ENCODE results near the gene ZDHHC21.
A peak's percentile ranks its signal among the peaks of the same experiment; 100 is the strongest.

The ZDHHC21 gene

DNA sequence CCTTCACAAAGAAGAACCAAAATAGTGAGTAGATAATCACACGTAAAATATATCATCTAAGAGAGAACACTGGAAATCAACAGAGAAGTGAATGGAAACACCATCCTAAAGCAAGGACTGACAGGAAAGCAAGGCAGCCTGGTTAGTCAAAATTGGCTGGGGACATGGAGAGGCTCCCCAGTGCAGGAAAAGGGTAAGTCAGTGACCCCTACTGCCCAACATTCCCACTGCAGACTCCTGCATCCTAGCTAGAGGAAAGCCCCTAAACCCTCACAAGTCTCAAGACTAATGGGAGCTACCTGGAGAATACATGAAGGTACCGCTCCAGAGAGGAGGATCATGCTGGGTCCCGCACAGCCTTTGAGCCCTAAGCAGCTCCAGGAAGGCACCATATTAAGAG, 60.1 kb downstream of the ZDHHC21 start:
- TF ChIP-seq, protein P1, sequence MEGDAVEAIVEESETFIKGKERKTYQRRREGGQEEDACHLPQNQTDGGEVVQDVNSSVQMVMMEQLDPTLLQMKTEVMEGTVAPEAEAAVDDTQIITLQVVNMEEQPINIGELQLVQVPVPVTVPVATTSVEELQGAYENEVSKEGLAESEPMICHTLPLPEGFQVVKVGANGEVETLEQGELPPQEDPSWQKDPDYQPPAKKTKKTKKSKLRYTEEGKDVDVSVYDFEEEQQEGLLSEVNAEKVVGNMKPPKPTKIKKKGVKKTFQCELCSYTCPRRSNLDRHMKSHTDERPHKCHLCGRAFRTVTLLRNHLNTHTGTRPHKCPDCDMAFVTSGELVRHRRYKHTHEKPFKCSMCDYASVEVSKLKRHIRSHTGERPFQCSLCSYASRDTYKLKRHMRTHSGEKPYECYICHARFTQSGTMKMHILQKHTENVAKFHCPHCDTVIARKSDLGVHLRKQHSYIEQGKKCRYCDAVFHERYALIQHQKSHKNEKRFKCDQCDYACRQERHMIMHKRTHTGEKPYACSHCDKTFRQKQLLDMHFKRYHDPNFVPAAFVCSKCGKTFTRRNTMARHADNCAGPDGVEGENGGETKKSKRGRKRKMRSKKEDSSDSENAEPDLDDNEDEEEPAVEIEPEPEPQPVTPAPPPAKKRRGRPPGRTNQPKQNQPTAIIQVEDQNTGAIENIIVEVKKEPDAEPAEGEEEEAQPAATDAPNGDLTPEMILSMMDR (IDR thresholded peaks at IDR 0.05; ENCODE audit: borderline replicate concordance, control extremely low read depth, extremely low read depth, insufficient read depth, missing control alignments): no peak
- DNase-seq (ENCODE audit: low spot score): no peak
- in situ Hi-C loops (cut with MboI; ENCODE audit: low sequenced_read_pairs, unreplicated experiment): no loop called here

DNA sequence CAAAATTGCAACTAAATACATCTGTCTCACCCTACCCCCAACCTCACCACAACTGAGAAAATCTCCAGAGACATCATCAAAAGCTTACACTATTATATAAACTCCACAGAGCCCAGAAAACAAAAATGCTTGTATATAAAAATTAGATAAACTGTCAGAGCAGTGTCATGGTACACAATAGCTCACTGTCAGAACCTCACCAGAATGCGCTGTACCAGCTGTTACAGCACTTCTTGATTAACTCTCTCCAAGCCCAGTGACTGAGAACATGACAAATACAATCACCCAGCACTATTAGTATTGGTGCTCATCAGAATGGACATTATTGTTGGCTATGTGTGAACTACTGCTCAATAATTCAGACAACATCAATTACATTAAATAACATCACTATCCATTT, 65.7 kb downstream of the ZDHHC21 start:
- TF ChIP-seq, protein P1 (IDR thresholded peaks at IDR 0.05; ENCODE audit: borderline replicate concordance, control extremely low read depth, extremely low read depth, insufficient read depth, missing control alignments): no peak
- in situ Hi-C loops (cut with MboI; ENCODE audit: low sequenced_read_pairs, unreplicated experiment): no loop called here
- no peak for DNase-seq (ENCODE audit: low spot score)

DNA sequence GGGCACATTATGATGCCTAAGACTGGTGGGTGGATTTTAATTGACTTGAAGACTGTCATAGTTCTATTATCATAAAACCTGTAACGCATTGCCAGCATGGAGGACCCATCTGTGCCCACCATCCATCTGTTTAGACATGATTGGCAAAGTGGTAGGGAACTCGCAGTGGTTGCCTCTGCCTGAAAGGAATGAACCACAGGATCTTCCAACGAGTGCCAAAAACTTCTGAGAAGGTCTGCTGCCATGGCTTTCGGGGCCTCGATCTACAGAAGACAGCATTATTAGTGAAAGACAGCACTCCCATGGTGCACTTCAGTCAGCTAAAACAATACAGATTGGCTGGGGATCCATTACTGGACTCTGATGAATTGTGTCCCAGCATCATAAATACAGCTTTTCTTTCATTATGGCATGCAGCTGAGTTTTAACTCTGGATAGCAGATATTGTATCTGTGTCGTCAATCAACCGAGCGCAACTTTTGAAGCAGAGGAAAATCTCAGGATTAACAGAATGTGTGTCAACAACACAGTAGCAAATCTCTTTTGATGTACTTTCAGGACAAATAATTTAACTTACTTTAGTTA, 74.3 kb downstream of the ZDHHC21 start:
- in situ Hi-C loops (cut with MboI; ENCODE audit: low sequenced_read_pairs, unreplicated experiment): loop anchor here (10.0 kb wide), 1 partner anchor 146 kb away; no protein-coding TSS in a partner anchor
- TF ChIP-seq, protein P1 (IDR thresholded peaks at IDR 0.05; ENCODE audit: borderline replicate concordance, control extremely low read depth, extremely low read depth, insufficient read depth, missing control alignments): no peak
- no peak for DNase-seq (ENCODE audit: low spot score)

DNA sequence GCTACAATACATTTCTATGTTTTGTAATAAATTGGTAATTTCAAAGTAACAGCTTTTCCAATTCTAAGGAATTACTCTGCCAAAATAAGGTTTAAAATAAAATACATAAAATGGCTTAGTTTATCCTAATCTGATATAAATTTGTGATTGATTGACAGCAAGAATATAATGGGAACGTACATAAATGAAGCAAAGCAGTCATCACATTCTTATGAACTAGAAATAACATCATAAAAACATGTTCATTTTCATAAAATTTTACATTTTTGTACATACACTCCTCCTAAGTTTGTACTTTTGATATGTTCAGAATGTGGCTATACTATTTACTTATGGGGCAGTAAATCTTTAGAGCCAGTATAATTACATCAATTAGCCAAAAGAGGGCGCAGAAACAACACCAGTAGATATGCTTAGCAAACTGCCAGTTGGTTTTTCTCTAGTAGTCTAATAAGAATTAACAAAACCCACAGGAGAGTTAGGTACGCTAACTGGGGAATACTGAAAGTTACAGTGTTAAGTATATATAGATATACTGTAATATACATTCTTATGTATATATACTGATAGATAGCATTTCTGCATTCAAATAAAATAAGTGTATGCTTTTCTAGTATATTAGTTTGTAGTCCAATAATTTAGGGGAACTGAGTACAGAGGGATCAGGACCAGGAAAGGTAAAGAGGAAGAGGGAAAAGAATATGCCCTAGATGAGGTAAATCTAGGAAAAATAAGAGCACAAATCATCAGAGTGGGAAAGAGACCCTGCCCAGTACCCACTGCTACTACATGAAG, 76.8 kb downstream of the ZDHHC21 start:
- TF ChIP-seq, protein P1 (IDR thresholded peaks at IDR 0.05; ENCODE audit: borderline replicate concordance, control extremely low read depth, extremely low read depth, insufficient read depth, missing control alignments): peak; percentile 51
- in situ Hi-C loops (cut with MboI; ENCODE audit: low sequenced_read_pairs, unreplicated experiment): loop anchor here (10.0 kb wide), 1 partner anchor 148 kb away; no protein-coding TSS in a partner anchor
- DNase-seq (ENCODE audit: low spot score): no peak

DNA sequence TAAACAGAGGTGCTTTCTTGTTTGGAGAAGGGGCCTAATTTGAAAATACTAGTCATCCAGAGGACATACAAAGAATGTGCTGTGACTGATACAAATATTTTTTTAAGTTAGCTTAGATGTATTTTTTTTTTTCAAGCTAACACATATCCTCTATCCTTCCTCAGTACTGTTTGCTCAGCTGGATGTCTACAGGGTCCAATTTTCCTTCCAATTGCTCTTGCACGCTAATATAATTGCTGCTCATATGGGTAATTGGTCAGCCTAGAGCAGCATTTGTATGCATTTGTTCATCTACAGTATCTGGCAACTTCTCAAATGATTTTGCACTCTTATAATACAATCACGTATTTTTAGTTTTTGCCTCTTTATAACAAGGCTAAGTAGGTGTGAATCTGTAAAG, 84.7 kb downstream of the ZDHHC21 start:
- no peak for DNase-seq (ENCODE audit: low spot score)
- in situ Hi-C loops (cut with MboI; ENCODE audit: low sequenced_read_pairs, unreplicated experiment): no loop called here
- TF ChIP-seq, protein P1 (IDR thresholded peaks at IDR 0.05; ENCODE audit: borderline replicate concordance, control extremely low read depth, extremely low read depth, insufficient read depth, missing control alignments): no peak

DNA sequence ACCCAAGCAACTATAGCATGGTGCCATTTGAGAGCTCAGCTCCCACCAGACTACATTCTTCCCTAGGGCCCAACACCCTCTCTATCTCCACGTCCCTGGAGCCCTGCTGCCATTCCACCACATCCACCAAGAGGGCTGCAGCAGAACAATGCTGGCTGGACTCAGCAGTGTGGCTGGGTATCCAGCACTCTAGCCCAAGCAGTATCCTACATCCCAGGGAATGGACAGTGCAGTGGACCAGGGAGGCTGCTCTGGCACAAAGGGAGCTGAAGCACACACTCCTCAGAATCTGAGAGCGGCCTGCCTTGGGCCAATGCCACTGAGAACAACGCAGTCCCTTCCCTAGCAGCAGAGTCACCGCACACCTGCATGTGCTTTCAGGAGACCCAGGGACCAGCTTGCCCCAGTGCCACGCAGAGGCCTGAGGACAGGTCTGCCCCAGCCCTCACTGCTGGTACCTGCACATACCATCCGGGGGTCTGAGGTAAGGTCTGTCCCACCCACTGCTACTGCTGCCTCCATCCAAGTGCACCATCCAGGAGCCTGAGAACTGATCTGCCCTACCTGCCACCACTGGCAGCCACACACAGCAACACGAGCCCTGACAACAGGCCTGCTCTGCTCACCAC, 95.9 kb downstream of the ZDHHC21 start:
- TF ChIP-seq, protein P1 (IDR thresholded peaks at IDR 0.05; ENCODE audit: borderline replicate concordance, control extremely low read depth, extremely low read depth, insufficient read depth, missing control alignments): no peak
- no peak for DNase-seq (ENCODE audit: low spot score)
- in situ Hi-C loops (cut with MboI; ENCODE audit: low sequenced_read_pairs, unreplicated experiment): no loop called here

Data from GM13976 (cell line).